H1 (cell line): ENCODE results near the gene TP63. TPM values are rescaled to one million over a fixed set of nuclear protein-coding genes. Genes with fewer than 3 reads are reported as not detected.

Experiments
- CTCF ChIA-PET: fragments of 300-600 bp; sonication (Branson Sonifier 250); formaldehyde crosslinking; loops from one replicate; lab custom pipeline; 2021; ENCODE audit not compliant: partially characterized antibody; lab: Charles Lee
- POLR2A ChIA-PET: fragments of 300-600 bp; sonication (Branson Sonifier 250); formaldehyde crosslinking; loops from one replicate; lab custom pipeline; 2021; ENCODE audit warnings: inconsistent platforms; ENCODE audit not compliant: partially characterized antibody; lab: Charles Lee
- DNase-seq, 2 experiments: peaks; one replicate each; pipeline versions ENCODE4 v3.0.0 to v3.0.0-alpha.2; 2010 to 2022; ENCODE audit warnings: low spot score in 2 of 2, low read depth in 1 of 2, mixed read lengths in 1 of 2
- FAIRE-seq: peaks from 2 replicates; lab custom pipeline; 2011; peaks lifted over from hg19 to GRCh38; lab: Jason Lieb, UNC
- H2AFZ ChIP-seq: 2 replicates; pipeline ENCODE4 v1.8.1; 2012; ENCODE audit warnings: low read length, inconsistent platforms
- H2AK5ac ChIP-seq: 2 replicates; pipeline ENCODE4 v1.6.1; 2013; ENCODE audit warnings: low read depth, low read length
- H2BK120ac ChIP-seq: replicated peaks from 2 replicates; pipeline ENCODE3; 2013; ENCODE audit warnings: low read depth, low read length, inconsistent platforms
- H2BK12ac ChIP-seq: 2 replicates; pipeline ENCODE4 v1.6.1; 2013; ENCODE audit warnings: low read depth, low read length
- H2BK15ac ChIP-seq: 2 replicates; pipeline ENCODE4 v1.6.1; 2013; ENCODE audit warnings: low read length
- H2BK20ac ChIP-seq: 2 replicates; pipeline ENCODE4 v1.6.1; 2013; ENCODE audit warnings: low read length
- H2BK5ac ChIP-seq: 2 replicates; pipeline ENCODE4 v1.6.1; 2013; ENCODE audit warnings: low read depth, low read length
- H3K14ac ChIP-seq: 2 replicates; pipeline ENCODE4 v1.6.1; 2013; ENCODE audit warnings: inconsistent platforms; ENCODE audit not compliant: insufficient read length
- H3K18ac ChIP-seq: 2 replicates; pipeline ENCODE4 v1.6.1; 2013; ENCODE audit warnings: low read length; ENCODE audit errors: extremely low read depth
- H3K23ac ChIP-seq: 2 replicates; pipeline ENCODE4 v1.6.1; 2013; ENCODE audit warnings: inconsistent platforms; ENCODE audit not compliant: insufficient read length
- H3K23me2 ChIP-seq: 2 replicates; pipeline ENCODE4 v1.6.1; 2013; ENCODE audit warnings: low read depth, low read length
- H3K27ac ChIP-seq: 2 replicates; pipeline ENCODE4 v1.6.1; 2011; ENCODE audit warnings: low read depth, low read length, inconsistent platforms
- H3K27me3 ChIP-seq, 4 experiments: replicated peaks in 1 of 4; 1 replicate in 1 of 4; 2 replicates in 3 of 4; pipeline versions ENCODE4 v1.6.1 to v1.8.1; 2011 to 2013; ENCODE audit warnings: low read length in 3 of 4, mild to moderate bottlenecking in 3 of 4, inconsistent platforms in 2 of 4, mixed read lengths in 2 of 4, moderate library complexity in 1 of 4; ENCODE audit not compliant: control insufficient read depth in 3 of 4, insufficient read depth in 3 of 4; ENCODE audit errors: extremely low read depth in 1 of 4
- H3K36me3 ChIP-seq, 4 experiments: 2 replicates each; pipeline versions ENCODE4 v1.6.1 to v1.8.1; 2011 to 2013; ENCODE audit warnings: mild to moderate bottlenecking in 4 of 4, low read length in 3 of 4, moderate library complexity in 2 of 4, control low read depth in 1 of 4, inconsistent platforms in 1 of 4; ENCODE audit not compliant: insufficient read depth in 4 of 4, control insufficient read depth in 2 of 4
- H3K4ac ChIP-seq: replicated peaks from 2 replicates; pipeline ENCODE3; 2013; ENCODE audit warnings: low read length, low read depth, mixed read lengths, inconsistent platforms; ENCODE audit not compliant: insufficient read length
- H3K4me1 ChIP-seq, 4 experiments: replicated peaks in 1 of 4; 1 replicate in 1 of 4; 2 replicates in 3 of 4; pipeline versions ENCODE4 v1.6.1 to v1.8.1; 2011 to 2013; ENCODE audit warnings: low read length in 3 of 4, inconsistent platforms in 2 of 4, mixed read lengths in 1 of 4; ENCODE audit not compliant: insufficient read depth in 4 of 4, control insufficient read depth in 3 of 4
- H3K4me2 ChIP-seq, 2 experiments: 2 replicates each; pipeline versions ENCODE4 v1.6.1 to v1.8.1; 2011 to 2013; ENCODE audit warnings: low read depth in 2 of 2, low read length in 2 of 2, control low read depth in 1 of 2, inconsistent platforms in 1 of 2, mild to moderate bottlenecking in 1 of 2; ENCODE audit not compliant: insufficient read depth in 1 of 2
- H3K4me3 ChIP-seq, 4 experiments: fragments of 200-600, 300-600 bp in 1 of 4; sonication (generic), shearing (Covaris generic), sonication (Bioruptor Twin) in 1 of 4; 2 replicates each; pipeline versions ENCODE4 v1.5.1 to v1.8.1; 2011 to 2016; ENCODE audit warnings: low read length in 4 of 4, low read depth in 3 of 4, control low read depth in 2 of 4, inconsistent platforms in 2 of 4, mild to moderate bottlenecking in 2 of 4, mixed read lengths in 1 of 4, moderate library complexity in 1 of 4; ENCODE audit not compliant: insufficient read depth in 2 of 4; ENCODE audit errors: extremely low read depth in 1 of 4
- H3K56ac ChIP-seq: replicated peaks from 2 replicates; pipeline ENCODE3; 2013; ENCODE audit warnings: low read depth, mild to moderate bottlenecking, mixed read lengths, low read length, inconsistent platforms; ENCODE audit not compliant: insufficient read length
- H3K79me1 ChIP-seq: 2 replicates; pipeline ENCODE4 v1.6.1; 2013; ENCODE audit warnings: low read depth, low read length, control low read depth
- H3K79me2 ChIP-seq, 2 experiments: 2 replicates each; pipeline versions ENCODE4 v1.6.1 to v1.8.1; 2012 to 2013; ENCODE audit warnings: low read length in 2 of 2, mild to moderate bottlenecking in 2 of 2, inconsistent platforms in 1 of 2; ENCODE audit not compliant: insufficient read depth in 2 of 2, control insufficient read depth in 1 of 2
- H3K9ac ChIP-seq, 4 experiments: replicated peaks in 1 of 4; 1 replicate in 1 of 4; 2 replicates in 3 of 4; pipeline versions ENCODE4 v1.6.1 to v1.8.1; 2011 to 2013; ENCODE audit warnings: low read depth in 3 of 4, low read length in 3 of 4, control low read depth in 2 of 4, mild to moderate bottlenecking in 2 of 4, moderate library complexity in 2 of 4, inconsistent platforms in 1 of 4; ENCODE audit errors: extremely low read depth in 1 of 4
- H3K9me3 ChIP-seq, 2 experiments: 2 replicates each; pipeline versions ENCODE4 v1.6.1 to v1.8.1; 2012 to 2013; ENCODE audit warnings: mild to moderate bottlenecking in 2 of 2, moderate library complexity in 2 of 2, control low read depth in 1 of 2, inconsistent platforms in 1 of 2, low read depth in 1 of 2, low read length in 1 of 2, mixed read lengths in 1 of 2; ENCODE audit not compliant: insufficient read depth in 2 of 2
- H4K20me1 ChIP-seq, 2 experiments: replicated peaks in 1 of 2; 2 replicates each; pipeline versions ENCODE3 to v1.8.1; 2011 to 2013; ENCODE audit warnings: inconsistent platforms in 2 of 2, low read length in 2 of 2, mild to moderate bottlenecking in 1 of 2; ENCODE audit not compliant: insufficient read depth in 2 of 2, control insufficient read depth in 1 of 2
- H4K5ac ChIP-seq: 2 replicates; pipeline ENCODE4 v1.6.1; 2013; ENCODE audit warnings: low read length, low read depth, mixed read lengths, inconsistent platforms; ENCODE audit not compliant: insufficient read length
- H4K8ac ChIP-seq: 2 replicates; pipeline ENCODE4 v1.8.0; 2013; ENCODE audit warnings: mild to moderate bottlenecking, moderate library complexity, low read length, inconsistent platforms; ENCODE audit not compliant: insufficient read depth; ENCODE audit errors: extremely low read depth
- H4K91ac ChIP-seq: replicated peaks from 2 replicates; pipeline ENCODE3; 2013; ENCODE audit warnings: low read length, mixed read lengths, inconsistent platforms; ENCODE audit not compliant: insufficient read length
- ASH2L ChIP-seq: fragments of 200-600, 300-600 bp; sonication (generic); IDR thresholded peaks from one replicate; pipeline ENCODE4 v1.7.1; 2017; ENCODE audit warnings: low read length
- CTBP2 ChIP-seq: IDR thresholded peaks from 2 replicates; pipeline ENCODE4 v1.7.0; 2011; ENCODE audit warnings: borderline replicate concordance, mild to moderate bottlenecking, moderate library complexity, mixed read lengths, low read length; ENCODE audit not compliant: insufficient read depth, insufficient read length
- HDAC2 ChIP-seq, 2 experiments: fragments of 300-600 bp in 1 of 2; sonication (generic) in 1 of 2; IDR thresholded peaks; 2 replicates each; pipeline ENCODE4 v1.6.1; 2011 to 2012; ENCODE audit warnings: low read depth in 2 of 2, low read length in 2 of 2, mild to moderate bottlenecking in 2 of 2, moderate library complexity in 2 of 2, borderline replicate concordance in 1 of 2, inconsistent platforms in 1 of 2
- HDAC6 ChIP-seq: IDR thresholded peaks from one replicate; pipeline ENCODE4 v1.7.1; 2012; ENCODE audit warnings: low read depth, mild to moderate bottlenecking, inconsistent platforms, low read length, moderate library complexity
- KDM1A ChIP-seq: fragments of 200-600, 300-600 bp; sonication (generic); IDR thresholded peaks from 2 replicates; pipeline ENCODE4 v1.7.1; 2016; ENCODE audit warnings: mild to moderate bottlenecking, low read length, borderline replicate concordance
- KDM4A ChIP-seq: IDR thresholded peaks from one replicate; pipeline ENCODE4 v1.7.1; 2012; ENCODE audit warnings: low read depth, mild to moderate bottlenecking, moderate library complexity, low read length, inconsistent platforms; ENCODE audit not compliant: severe bottlenecking
- NRF1 ChIP-seq: IDR thresholded peaks from 2 replicates; pipeline ENCODE4 v1.6.1; 2011; ENCODE audit warnings: mild to moderate bottlenecking, low read depth, low read length, improper control_type of control experiment
- POLR2AphosphoS5 ChIP-seq: IDR thresholded peaks from 2 replicates; pipeline ENCODE4 v1.6.1; 2011; ENCODE audit warnings: low read depth, low read length
- SP1 ChIP-seq: IDR thresholded peaks from 2 replicates; pipeline ENCODE4 v1.6.1; 2011; ENCODE audit warnings: low read depth, low read length
- SRF ChIP-seq: IDR thresholded peaks from 2 replicates; pipeline ENCODE4 v1.6.1; 2011; ENCODE audit warnings: mild to moderate bottlenecking, low read depth, low read length, moderate library complexity
- TAF7 ChIP-seq: optimal IDR thresholded peaks from 2 replicates; pipeline ENCODE3; 2011; ENCODE audit warnings: low read depth, mild to moderate bottlenecking, inconsistent platforms, low read length, moderate library complexity, borderline replicate concordance
- TCF12 ChIP-seq: IDR thresholded peaks from 2 replicates; pipeline ENCODE4 v1.6.1; 2011; ENCODE audit warnings: low read depth, mild to moderate bottlenecking, low read length
- WGBS, 2 experiments: shearing (Covaris generic) in 1 of 2; methylation state at CpG; one replicate each; pipeline versions ENCODE4 v1.1.6 to v1.1.7; 2013 to 2015; ENCODE audit warnings: low lambda C conversion rate in 2 of 2, mixed read lengths in 2 of 2, inconsistent platforms in 1 of 2, low coverage in 1 of 2, missing lambda C conversion rate in 1 of 2; ENCODE audit not compliant: insufficient replicate concordance in 2 of 2, insufficient coverage in 1 of 2, insufficient read length in 1 of 2; ENCODE audit errors: extremely low coverage in 1 of 2, missing lambda C conversion rate in 1 of 2; 5-methylcytosine and 5-hydroxymethylcytosine counted together
- polyA plus RNA-seq, 7 experiments: library from polyadenylated mRNA; depleted of rRNA in 3 of 7; stranded (reverse) in 5 of 7; unstranded in 2 of 7; fragments of >200 nt in 5 of 7; fragments of 200-250 nt in 2 of 7; gene quantifications; 1 replicate in 5 of 7; 2 replicates in 1 of 7; 4 replicates in 1 of 7; pipeline versions ENCODE4 v1.2.1 to v1.2.3, GENCODE V29; 2011 to 2013; ENCODE audit warnings: missing spikeins in 2 of 7, mixed read lengths in 2 of 7
- total RNA-seq: library from RNA; stranded (reverse); fragmentation: NEBNext Ultra II Directional; extraction: Animal tissue kit (Norgen Biotek cat#: 25700); gene quantifications from 2 replicates; pipeline ENCODE4 v1.2.1, GENCODE V29; 2021
- TF ChIP-seq, protein P1 (sequence below): IDR thresholded peaks from 2 replicates; pipeline ENCODE4 v1.6.1; 2011; ENCODE audit warnings: low read depth, mild to moderate bottlenecking, low read length; ENCODE audit not compliant: insufficient read depth

The TP63 gene
- total and polyA plus RNA-seq, 2 of the 8 experiments (the other 6 are each of a cell fraction or from before 2014, with no cell fraction given) = not detected

DNA sequence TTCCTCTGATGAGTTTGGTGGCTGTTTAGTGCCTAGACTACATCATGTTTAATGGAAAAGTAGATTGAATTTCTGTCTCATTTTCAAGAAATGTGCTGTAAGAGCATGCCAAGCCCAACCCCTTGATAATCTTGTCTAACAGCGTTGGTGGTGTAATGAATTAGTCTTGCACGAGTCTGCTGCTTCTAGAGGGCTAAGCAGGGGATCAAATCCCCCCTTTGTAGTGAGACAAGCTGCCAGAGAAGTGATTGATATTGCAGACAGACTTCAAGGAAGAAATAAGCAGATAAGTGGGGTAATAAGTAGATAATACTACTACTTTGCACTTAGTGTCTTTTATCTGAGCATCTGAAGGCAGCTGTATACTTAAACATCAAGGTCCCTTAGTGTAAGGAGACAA is 141.4 kb downstream of the TP63 start:
- Histone ChIP-seq H4K8ac (no peak overlapping the region), H3K56ac (no peak overlapping the region), H3K4me2 (no peak overlapping the region), H3K4ac (no peak overlapping the region), H3K9ac (no peak overlapping the region), H3K79me1 (no peaks in the 10 kb centered on the region), H2BK20ac (no peak overlapping the region), H3K36me3 (no peaks in the 10 kb centered on the region), H2BK5ac (no peak overlapping the region), H3K27me3 (peaks cover 25 to 54% (median 48%) of the 10 kb centered on the region in 4 experiments), H3K4me1 (no peaks in the 10 kb centered on the region), H3K23ac (no peak overlapping the region), H3K79me2 (no peaks in the 10 kb centered on the region), H3K14ac (no peak overlapping the region), H3K4me3 (no peak overlapping the region), H2AK5ac (no peak overlapping the region), H2BK12ac (no peak overlapping the region), H3K23me2 (no peaks in the 10 kb centered on the region), H2AFZ (no peak overlapping the region), H4K91ac (no peak overlapping the region), H3K18ac (no peak overlapping the region), H4K5ac (no peak overlapping the region), H3K27ac (no peak overlapping the region), H4K20me1 (peaks cover 0 to 2% of the 10 kb centered on the region in 2 experiments), H3K9me3 (no peaks in the 10 kb centered on the region), H2BK15ac (no peak overlapping the region), H2BK120ac (no peak overlapping the region)
- TF ChIP-seq SP1 (no peak), ASH2L (no peak), KDM1A (no peak), HDAC2 (IDR thresholded peaks at IDR 0.05; ENCODE audit: borderline replicate concordance in 1 of 2, low read depth in 2 of 2, low read length in 2 of 2) (no peak), TCF12 (no peak), HDAC6 (no peak), TAF7 (no peak), POLR2AphosphoS5 (no peak), SRF (no peak), CTBP2 (no peak), KDM4A (no peak), NRF1 (no peak)
- TF ChIP-seq, protein P1, sequence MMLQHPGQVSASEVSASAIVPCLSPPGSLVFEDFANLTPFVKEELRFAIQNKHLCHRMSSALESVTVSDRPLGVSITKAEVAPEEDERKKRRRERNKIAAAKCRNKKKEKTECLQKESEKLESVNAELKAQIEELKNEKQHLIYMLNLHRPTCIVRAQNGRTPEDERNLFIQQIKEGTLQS = no peak
- 84% methylated on average over 2 of the region's 2 CpGs; no CpG with 5 or more reads in 1 of the 2 experiments for WGBS, 2 experiments
- no peak for FAIRE-seq
- POLR2A ChIA-PET = no interaction called here
- CTCF ChIA-PET = interaction anchor here (0.9 to 1.3 kb wide), 4 partner anchors 8 to 120 kb away, joined by 3 to 7 read pairs (median 4); no protein-coding TSS in a partner anchor
- no peak for DNase-seq
